Cardiac muscle cell (in vitro differentiated cells and primary cell): ENCODE data around the gene PSME2. TPM values are rescaled to one million over a fixed set of nuclear protein-coding genes. Genes with fewer than 3 reads are reported as not detected.

ENCODE experiments used
- DNase-seq, 2 donors: peaks; one replicate each; pipeline versions ENCODE4 v3.0.0 to v3.0.0-alpha.2; 2010 to 2017; ENCODE audit warnings: low read depth in 1 of 2, low spot score in 1 of 2
- H3K27ac ChIP-seq: fragments of 200-600 bp; sonication (generic); 2 replicates; pipeline ENCODE4 v1.5.1; 2016
- H3K27me3 ChIP-seq: fragments of 200-600 bp; sonication (generic); 2 replicates; pipeline ENCODE4 v1.6.0; 2016; ENCODE audit warnings: control low read depth
- H3K36me3 ChIP-seq: fragments of 200-600 bp; sonication (generic); 2 replicates; pipeline ENCODE4 v1.5.1; 2016; ENCODE audit warnings: control low read depth
- H3K4me1 ChIP-seq: fragments of 200-600 bp; sonication (generic); 2 replicates; pipeline ENCODE4 v1.8.1; 2017; ENCODE audit warnings: low read depth, mild to moderate bottlenecking, mixed run types
- H3K4me3 ChIP-seq: fragments of 200-600 bp; sonication (generic); 2 replicates; pipeline ENCODE4 v1.5.1; 2016; ENCODE audit warnings: mild to moderate bottlenecking
- H3K9me3 ChIP-seq: fragments of 200-600 bp; sonication (generic); 2 replicates; pipeline ENCODE4 v1.5.1; 2017; ENCODE audit warnings: low read depth, mild to moderate bottlenecking, control low read depth
- polyA plus RNA-seq: library from polyadenylated mRNA; unstranded; fragments of >200 nt; fragmentation: Nextera tagmentation; extraction: Ambion mirVana; gene quantifications from 2 replicates; pipeline ENCODE4 v1.2.1, GENCODE V29; 2016
- total RNA-seq: library from RNA; depleted of rRNA; stranded (reverse); fragments of >200 nt; gene quantifications from 2 replicates; pipeline ENCODE4 v1.2.3, GENCODE V29; 2016
- TF ChIP-seq, protein P1 (sequence below): IDR thresholded peaks from 2 replicates; pipeline ENCODE4 v1.5.1; 2012; ENCODE audit warnings: low read depth, mild to moderate bottlenecking, low read length

Gene PSME2
- total and polyA plus RNA-seq, 2 experiments from 2014 or later, result 92.3 to 331 TPM

DNA sequence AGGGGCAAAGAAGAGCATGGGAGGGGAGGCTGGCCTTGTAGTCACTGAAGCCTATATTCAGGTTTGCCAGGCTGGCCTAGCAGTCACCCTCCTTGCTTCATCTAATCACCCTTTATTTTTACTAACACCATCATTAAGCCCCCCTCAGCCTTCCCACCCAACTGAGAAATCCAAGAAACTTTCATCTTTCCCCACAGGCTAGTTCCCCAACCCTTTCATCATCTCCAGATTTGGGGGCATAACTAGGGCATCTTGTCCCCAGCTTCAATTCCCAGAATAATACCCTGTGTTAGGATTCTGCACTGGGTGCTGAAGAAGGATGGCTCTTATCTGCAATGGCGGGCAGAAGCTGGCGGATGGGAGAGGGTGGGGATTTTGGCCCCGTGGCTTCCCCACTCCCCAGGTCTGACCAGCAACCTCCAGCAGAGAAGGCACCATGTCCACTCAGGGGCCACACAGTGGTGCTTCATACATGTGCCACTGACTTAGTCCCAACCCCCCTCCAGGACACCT lies 45.4 kb downstream of the PSME2 start:
- Histone ChIP-seq H3K4me3 (no peak overlapping the region), H3K27ac (no peak overlapping the region), H3K9me3 (no peaks in the 10 kb centered on the region), H3K4me1 (no peaks in the 10 kb centered on the region), H3K27me3 (no peaks in the 10 kb centered on the region), H3K36me3 (no peaks in the 10 kb centered on the region)
- no peak for DNase-seq
- TF ChIP-seq, protein P1, sequence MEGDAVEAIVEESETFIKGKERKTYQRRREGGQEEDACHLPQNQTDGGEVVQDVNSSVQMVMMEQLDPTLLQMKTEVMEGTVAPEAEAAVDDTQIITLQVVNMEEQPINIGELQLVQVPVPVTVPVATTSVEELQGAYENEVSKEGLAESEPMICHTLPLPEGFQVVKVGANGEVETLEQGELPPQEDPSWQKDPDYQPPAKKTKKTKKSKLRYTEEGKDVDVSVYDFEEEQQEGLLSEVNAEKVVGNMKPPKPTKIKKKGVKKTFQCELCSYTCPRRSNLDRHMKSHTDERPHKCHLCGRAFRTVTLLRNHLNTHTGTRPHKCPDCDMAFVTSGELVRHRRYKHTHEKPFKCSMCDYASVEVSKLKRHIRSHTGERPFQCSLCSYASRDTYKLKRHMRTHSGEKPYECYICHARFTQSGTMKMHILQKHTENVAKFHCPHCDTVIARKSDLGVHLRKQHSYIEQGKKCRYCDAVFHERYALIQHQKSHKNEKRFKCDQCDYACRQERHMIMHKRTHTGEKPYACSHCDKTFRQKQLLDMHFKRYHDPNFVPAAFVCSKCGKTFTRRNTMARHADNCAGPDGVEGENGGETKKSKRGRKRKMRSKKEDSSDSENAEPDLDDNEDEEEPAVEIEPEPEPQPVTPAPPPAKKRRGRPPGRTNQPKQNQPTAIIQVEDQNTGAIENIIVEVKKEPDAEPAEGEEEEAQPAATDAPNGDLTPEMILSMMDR, result no peak

DNA sequence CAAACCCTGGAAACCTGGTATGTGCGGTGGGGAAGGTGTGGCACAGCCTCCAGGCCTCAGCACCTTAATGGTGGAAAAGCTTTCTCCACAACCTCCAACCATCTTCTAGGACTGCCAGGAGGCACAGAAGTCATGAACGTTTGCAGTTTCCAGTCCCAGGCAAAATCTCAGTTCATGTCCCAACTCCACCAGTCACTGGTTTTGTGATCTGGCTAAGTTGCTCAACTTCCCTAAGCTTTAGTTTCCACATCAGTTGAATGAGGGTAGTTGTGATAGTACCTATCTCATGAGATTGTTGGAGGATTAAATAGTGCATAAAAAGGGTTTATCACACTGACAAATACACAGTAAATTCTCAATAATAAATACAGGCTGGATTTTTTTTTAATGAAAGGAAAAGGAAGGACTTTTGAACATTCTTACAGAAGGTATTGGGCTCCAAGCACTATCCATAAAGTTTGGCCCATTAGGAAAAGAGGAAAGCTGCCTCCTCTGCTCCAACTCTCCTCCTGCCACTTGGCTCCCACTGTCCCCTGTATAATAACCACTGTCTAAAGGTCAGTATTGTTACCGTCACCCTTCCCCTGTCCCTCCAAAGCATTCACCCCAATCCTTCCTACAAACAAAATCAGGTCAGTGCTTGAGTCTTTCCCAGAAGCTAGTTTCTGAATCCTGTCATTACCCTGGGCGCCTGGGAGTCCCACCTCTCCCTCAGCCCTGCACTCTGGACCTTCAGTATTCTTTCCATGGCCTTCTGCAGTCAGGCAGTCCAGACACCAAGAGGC lies 46.0 kb downstream of the PSME2 start:
- H3K9me3 ChIP-seq, result no peaks in the 10 kb centered on the region
- H3K4me1 ChIP-seq, result peaks cover 1% of the 10 kb centered on the region
- no peaks in the 10 kb centered on the region for H3K36me3 ChIP-seq
- H3K4me3 ChIP-seq, result no peak overlapping the region
- TF ChIP-seq, protein P1, result no peak
- H3K27me3 ChIP-seq, result no peaks in the 10 kb centered on the region
- no peak overlapping the region for H3K27ac ChIP-seq
- no peak for DNase-seq

GRCh38 chr14:24098927-24099813 lies 47.2 kb downstream of the PSME2 start:
- no peaks in the 10 kb centered on the region for H3K27me3 ChIP-seq
- no peak overlapping the region for H3K27ac ChIP-seq
- H3K36me3 ChIP-seq, result no peaks in the 10 kb centered on the region
- no peaks in the 10 kb centered on the region for H3K9me3 ChIP-seq
- TF ChIP-seq, protein P1, result no peak
- H3K4me3 ChIP-seq, result no peak overlapping the region
- H3K4me1 ChIP-seq, result peaks cover 7% of the 10 kb centered on the region
- no peak for DNase-seq

DNA sequence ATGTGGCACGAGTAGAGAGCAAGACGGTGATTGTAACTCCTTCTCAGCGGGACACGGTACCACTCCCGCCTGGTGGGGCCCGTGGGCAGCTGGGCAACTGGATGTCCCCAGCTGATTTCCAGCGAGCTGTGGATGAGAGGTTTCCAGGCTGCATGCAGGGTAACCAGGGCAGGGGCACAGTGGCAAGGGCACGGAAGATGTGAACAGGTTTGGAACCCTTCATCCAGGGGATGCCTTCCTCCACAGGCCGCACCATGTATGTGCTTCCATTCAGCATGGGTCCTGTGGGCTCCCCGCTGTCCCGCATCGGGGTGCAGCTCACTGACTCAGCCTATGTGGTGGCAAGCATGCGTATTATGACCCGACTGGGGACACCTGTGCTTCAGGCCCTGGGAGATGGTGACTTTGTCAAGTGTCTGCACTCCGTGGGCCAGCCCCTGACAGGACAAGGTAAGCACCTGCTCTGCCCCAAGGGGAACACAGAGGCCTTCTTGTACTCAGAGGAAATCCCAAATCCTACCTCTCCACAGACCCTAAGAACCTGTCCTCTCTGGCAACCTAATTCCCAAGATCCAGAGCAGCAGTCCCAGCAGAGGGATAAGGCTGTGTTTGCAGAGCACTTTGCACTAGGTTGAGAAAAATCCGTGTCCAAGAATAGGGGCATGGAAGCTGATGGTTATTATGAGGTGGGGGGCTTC lies 48.0 kb downstream of the PSME2 start:
- no peaks in the 10 kb centered on the region for H3K27me3 ChIP-seq
- peaks cover 7% of the 10 kb centered on the region for H3K4me1 ChIP-seq
- H3K4me3 ChIP-seq, result no peak overlapping the region
- DNase-seq, result no peak
- TF ChIP-seq, protein P1, result no peak
- H3K27ac ChIP-seq, result no peak overlapping the region
- H3K9me3 ChIP-seq, result no peaks in the 10 kb centered on the region
- no peaks in the 10 kb centered on the region for H3K36me3 ChIP-seq

- no peak for DNase-seq
- TF ChIP-seq, protein P1, result no peak
- H3K36me3 ChIP-seq, result no peaks in the 10 kb centered on the region
- peaks cover 7% of the 10 kb centered on the region for H3K4me1 ChIP-seq
- H3K4me3 ChIP-seq, result no peak overlapping the region
- H3K27me3 ChIP-seq, result no peaks in the 10 kb centered on the region
- H3K9me3 ChIP-seq, result no peaks in the 10 kb centered on the region
- H3K27ac ChIP-seq, result no peak overlapping the region
These were observed 49.7 kb downstream of the PSME2 start for GRCh38 chr14:24096545-24097181.
